B cell (primary cell): ENCODE results near the gene CTNNA2. TPM values are rescaled to one million over a fixed set of nuclear protein-coding genes. Genes with fewer than 3 reads are reported as not detected.

ENCODE experiments used
- ATAC-seq: fragments of 200-7000 bp; cut with Tn5 transposase; one replicate; pipeline ENCODE4 v1.10.0; 2021; ENCODE audit warnings: low read depth, mild to moderate bottlenecking, moderate number of reproducible peaks, moderate library complexity
- CTCF ChIA-PET: fragments of 350-600 bp; sonication (Branson Sonifier 250); formaldehyde crosslinking; loops from one replicate; lab custom pipeline; 2021; ENCODE audit warnings: antibody characterized with exemption, inconsistent platforms; lab: Charles Lee
- POLR2A ChIA-PET: fragments of 350-600 bp; sonication (Branson Sonifier 250); formaldehyde crosslinking; loops from one replicate; lab custom pipeline; 2021; ENCODE audit warnings: antibody characterized with exemption; lab: Charles Lee
- DNase-seq: peaks from one replicate; pipeline ENCODE4 v3.0.0; 2013
- H2AFZ ChIP-seq: 2 replicates; pipeline ENCODE4 v1.6.1; 2012; ENCODE audit warnings: mild to moderate bottlenecking, low read depth, low read length; ENCODE audit not compliant: insufficient read depth, poor library complexity, severe bottlenecking
- H3K27ac ChIP-seq, 2 donors: 1 replicate in 1 of 2; 2 replicates in 1 of 2; pipeline ENCODE4 v1.5.1; 2012 to 2013; ENCODE audit warnings: low read length in 2 of 2, mild to moderate bottlenecking in 2 of 2, moderate library complexity in 1 of 2
- H3K27me3 ChIP-seq, 4 experiments: fragments of 200-600 bp in 1 of 4; sonication (generic) in 1 of 4; replicated peaks in 1 of 4; 1 replicate in 2 of 4; 2 replicates in 2 of 4; pipeline versions ENCODE4 v1.6.1 to v1.7.0; 2013 to 2016; ENCODE audit warnings: low read length in 3 of 4, mild to moderate bottlenecking in 2 of 4, mixed read lengths in 1 of 4, moderate library complexity in 1 of 4; ENCODE audit not compliant: insufficient read depth in 4 of 4, control insufficient read depth in 3 of 4; ENCODE audit errors: control extremely low read depth in 1 of 4
- H3K36me3 ChIP-seq, 2 experiments: replicated peaks in 1 of 2; 1 replicate in 1 of 2; 2 replicates in 1 of 2; pipeline versions ENCODE4 v1.6.1 to v1.7.1; 2013; ENCODE audit warnings: low read length in 1 of 2; ENCODE audit not compliant: insufficient read depth in 2 of 2, control insufficient read depth in 1 of 2; ENCODE audit errors: control extremely low read depth in 1 of 2, extremely low read depth in 1 of 2
- H3K4me1 ChIP-seq, 2 donors: fragments of 200-600 bp in 1 of 2; sonication (generic) in 1 of 2; 1 replicate in 1 of 2; 2 replicates in 1 of 2; pipeline versions ENCODE4 v1.5.1 to v1.6.1; 2013 to 2017; ENCODE audit warnings: low read length in 2 of 2; ENCODE audit not compliant: control insufficient read depth in 2 of 2, insufficient read depth in 2 of 2
- H3K4me2 ChIP-seq: replicated peaks from 2 replicates; pipeline ENCODE3; 2012; ENCODE audit warnings: mild to moderate bottlenecking, low read depth, low read length; ENCODE audit not compliant: poor library complexity, severe bottlenecking
- H3K4me3 ChIP-seq, 5 experiments: fragments of 200-600 bp in 1 of 5; sonication (generic) in 1 of 5; 1 replicate in 3 of 5; 2 replicates in 2 of 5; pipeline versions ENCODE4 v1.5.1 to v1.7.0; 2011 to 2016; ENCODE audit warnings: low read length in 4 of 5, mild to moderate bottlenecking in 4 of 5, low read depth in 2 of 5, control low read depth in 1 of 5, moderate library complexity in 1 of 5; ENCODE audit not compliant: insufficient read depth in 1 of 5; ENCODE audit errors: control extremely low read depth in 1 of 5, extremely low read depth in 1 of 5
- H3K79me2 ChIP-seq: fragments of 200-600 bp; sonication (generic); one replicate; pipeline ENCODE4 v1.6.0; 2016; ENCODE audit warnings: low read length; ENCODE audit not compliant: control insufficient read depth, insufficient read depth
- H3K9ac ChIP-seq: fragments of 200-600 bp; sonication (generic); 2 replicates; pipeline ENCODE4 v1.6.1; 2017; ENCODE audit warnings: mild to moderate bottlenecking, low read length, moderate library complexity
- H3K9me3 ChIP-seq, 3 donors: one replicate each; pipeline versions ENCODE4 v1.6.1 to v1.7.1; 2013; ENCODE audit warnings: low read length in 2 of 3; ENCODE audit not compliant: control insufficient read depth in 2 of 3, insufficient read depth in 1 of 3; ENCODE audit errors: control extremely low read depth in 1 of 3
- H4K20me1 ChIP-seq: 2 replicates; pipeline ENCODE4 v1.6.0; 2012; ENCODE audit warnings: mild to moderate bottlenecking, low read length; ENCODE audit not compliant: insufficient read depth, control insufficient read depth, poor library complexity, severe bottlenecking
- H3K27ac Mint-ChIP-seq: one replicate; pipeline ENCODE4 v1.8.0; 2021; ENCODE audit warnings: mixed read lengths
- H3K27me3 Mint-ChIP-seq: one replicate; pipeline ENCODE4 v1.8.0; 2021; ENCODE audit warnings: mixed read lengths
- H3K4me1 Mint-ChIP-seq: one replicate; pipeline ENCODE4 v1.8.0; 2021; ENCODE audit warnings: mixed read lengths
- H3K4me3 Mint-ChIP-seq: one replicate; pipeline ENCODE4 v1.8.0; 2021; ENCODE audit warnings: mixed read lengths
- H3K9me3 Mint-ChIP-seq: one replicate; pipeline ENCODE4 v1.8.0; 2022; ENCODE audit warnings: mixed read lengths; ENCODE audit not compliant: insufficient read depth
- EZH2 ChIP-seq: IDR thresholded peaks from 2 replicates; pipeline ENCODE4 v1.6.1; 2012; ENCODE audit warnings: borderline replicate concordance, low read depth, mild to moderate bottlenecking, moderate library complexity, low read length; ENCODE audit not compliant: insufficient read depth, poor library complexity, severe bottlenecking
- WGBS: methylation state at CpG from one replicate; pipeline ENCODE4 v1.1.5; 2013; ENCODE audit warnings: missing lambda C conversion rate; ENCODE audit not compliant: insufficient coverage; 5-methylcytosine and 5-hydroxymethylcytosine counted together
- intact Hi-C: fragments of 100-400 bp; cut with micrococcal nuclease; formaldehyde crosslinking; loops from one replicate; pipeline ENCODE4 v1.10.0; 2022
- polyA plus RNA-seq: library from polyadenylated mRNA; depleted of rRNA; stranded (reverse); fragments of >200 nt; gene quantifications from 2 replicates; pipeline ENCODE4 v1.2.3, GENCODE V29; 2012
- total RNA-seq, 2 donors: library from RNA; stranded (reverse); fragments of 120-200 nt in 1 of 2; gene quantifications; 1 replicate in 1 of 2; 2 replicates in 1 of 2; pipeline versions ENCODE4 v1.2.3 to v1.2.4, GENCODE V29; 2013 to 2022
- TF ChIP-seq, protein P1 (sequence below): fragments of 200-600 bp; IDR thresholded peaks from one replicate; pipeline ENCODE4 v1.8.0; 2022; ENCODE audit warnings: antibody characterized with exemption, mild to moderate bottlenecking

Gene CTNNA2
- total and polyA plus RNA-seq, 2 donors (not counting 1 experiment from before 2014, with no cell fraction given): not detected

DNA sequence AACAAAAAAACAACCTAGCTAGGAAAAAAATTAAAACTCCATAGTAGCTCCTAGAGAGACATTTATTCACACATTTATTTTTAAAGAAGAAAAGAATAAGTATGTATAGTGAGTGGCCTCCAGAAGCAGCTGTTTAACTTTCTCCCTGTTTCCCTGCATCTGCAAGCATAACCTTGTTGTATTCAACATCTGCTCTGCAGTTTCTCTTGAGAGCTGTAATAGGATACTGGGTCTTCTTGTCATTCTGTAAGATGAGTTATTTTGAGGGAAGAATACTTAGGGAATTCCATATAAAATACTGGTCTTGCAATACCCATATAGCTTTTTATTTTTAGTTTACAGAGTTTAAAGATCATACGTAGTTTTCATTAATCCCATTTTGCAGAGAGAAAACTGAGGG is 545.1 kb downstream of the CTNNA2 start:
- CTCF ChIA-PET: no interaction called here

DNA sequence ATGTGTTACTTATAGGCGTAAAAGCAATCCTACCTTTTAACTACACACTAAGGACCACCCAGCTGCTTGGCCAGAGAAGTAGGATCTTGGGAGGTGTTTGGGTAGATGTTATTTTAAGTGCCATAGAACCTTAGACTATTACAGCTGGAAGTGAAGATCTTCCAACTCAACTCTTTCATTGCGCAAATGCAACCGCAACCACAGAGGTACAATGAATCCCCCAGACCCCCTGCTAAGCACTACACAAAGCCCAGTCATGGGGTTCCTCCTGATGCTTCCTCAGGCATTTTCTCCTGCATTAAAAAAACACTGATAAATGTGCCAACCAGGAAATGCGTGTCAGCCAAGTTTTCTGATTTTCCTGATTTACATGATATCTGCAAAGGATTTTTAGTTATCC is 545.7 kb downstream of the CTNNA2 start:
- Histone ChIP-seq H3K4me1 (no peaks in the 10 kb centered on the region), H2AFZ (no peak overlapping the region), H3K9ac (no peak overlapping the region), H3K9me3 (no peaks in the 10 kb centered on the region), H3K27me3 (no peaks in the 10 kb centered on the region), H3K4me2 (no peak overlapping the region), H3K4me3 (no peak overlapping the region), H3K36me3 (no peaks in the 10 kb centered on the region), H4K20me1 (no peaks in the 10 kb centered on the region), H3K79me2 (no peaks in the 10 kb centered on the region), H3K27ac (no peak overlapping the region)
- ATAC-seq: no peak
- TF ChIP-seq EZH2: no peak
- TF ChIP-seq, protein P1, sequence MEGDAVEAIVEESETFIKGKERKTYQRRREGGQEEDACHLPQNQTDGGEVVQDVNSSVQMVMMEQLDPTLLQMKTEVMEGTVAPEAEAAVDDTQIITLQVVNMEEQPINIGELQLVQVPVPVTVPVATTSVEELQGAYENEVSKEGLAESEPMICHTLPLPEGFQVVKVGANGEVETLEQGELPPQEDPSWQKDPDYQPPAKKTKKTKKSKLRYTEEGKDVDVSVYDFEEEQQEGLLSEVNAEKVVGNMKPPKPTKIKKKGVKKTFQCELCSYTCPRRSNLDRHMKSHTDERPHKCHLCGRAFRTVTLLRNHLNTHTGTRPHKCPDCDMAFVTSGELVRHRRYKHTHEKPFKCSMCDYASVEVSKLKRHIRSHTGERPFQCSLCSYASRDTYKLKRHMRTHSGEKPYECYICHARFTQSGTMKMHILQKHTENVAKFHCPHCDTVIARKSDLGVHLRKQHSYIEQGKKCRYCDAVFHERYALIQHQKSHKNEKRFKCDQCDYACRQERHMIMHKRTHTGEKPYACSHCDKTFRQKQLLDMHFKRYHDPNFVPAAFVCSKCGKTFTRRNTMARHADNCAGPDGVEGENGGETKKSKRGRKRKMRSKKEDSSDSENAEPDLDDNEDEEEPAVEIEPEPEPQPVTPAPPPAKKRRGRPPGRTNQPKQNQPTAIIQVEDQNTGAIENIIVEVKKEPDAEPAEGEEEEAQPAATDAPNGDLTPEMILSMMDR: no peak
- no peak for DNase-seq
- Mint-ChIP-seq H3K27me3 (no peaks in the 10 kb centered on the region), H3K27ac (no peak overlapping the region), H3K9me3 (no peaks in the 10 kb centered on the region), H3K4me3 (no peak overlapping the region), H3K4me1 (no peaks in the 10 kb centered on the region)
- 96% methylated on average over 2 of the region's 4 CpGs for WGBS
- ChIA-PET POLR2A (no interaction called here), CTCF (no interaction called here)
- intact Hi-C loops: no loop called here

More for the DNA sequence above, 545.1 kb downstream of the CTNNA2 start:
- no peaks in the 10 kb centered on the region for H3K27me3 ChIP-seq
- H3K79me2 ChIP-seq: no peaks in the 10 kb centered on the region
- ATAC-seq: no peak
- H4K20me1 ChIP-seq: no peaks in the 10 kb centered on the region
- DNase-seq: no peak
- Mint-ChIP-seq H3K9me3 (no peaks in the 10 kb centered on the region), H3K4me1 (no peaks in the 10 kb centered on the region), H3K27me3 (no peaks in the 10 kb centered on the region), H3K27ac (no peak overlapping the region), H3K4me3 (no peak overlapping the region)
- no CpG with 5 or more reads among the region's 1 CpG for WGBS
- no peak overlapping the region for H2AFZ ChIP-seq
- intact Hi-C loops: no loop called here
- no peak overlapping the region for H3K27ac ChIP-seq
- no peaks in the 10 kb centered on the region for H3K36me3 ChIP-seq
- no peaks in the 10 kb centered on the region for H3K4me1 ChIP-seq
- no peak for TF ChIP-seq EZH2
- TF ChIP-seq, protein P1: no peak
- H3K4me3 ChIP-seq: no peak overlapping the region
- POLR2A ChIA-PET: no interaction called here
- no peak overlapping the region for H3K4me2 ChIP-seq
- H3K9ac ChIP-seq: no peak overlapping the region
- H3K9me3 ChIP-seq: no peaks in the 10 kb centered on the region
